HepG2 (cell line): ENCODE measurements around the gene GDAP2. TPM values are rescaled to one million over a fixed set of nuclear protein-coding genes. Genes with fewer than 3 reads are reported as not detected.

ENCODE experiments used
- ATAC-seq: fragments of 200-7000 bp; cut with Tn5 transposase; 3 replicates; pipeline ENCODE4 v1.9.1; 2020; ENCODE audit warnings: mild to moderate bottlenecking, moderate library complexity
- BruUV-seq: library from RNA; stranded (reverse); fragments of 400-500 nt; replicated peaks from 2 replicates; lab custom pipeline; 2021; lab: Mats Ljungman, UMichigan
- CTCF ChIA-PET: fragments of 300-600 bp; formaldehyde crosslinking; extraction: SDS; loops from one replicate; lab custom pipeline; 2021; ENCODE audit warnings: low total read pairs, inconsistent platforms, low intra/inter-chr PET ratio; lab: Yijun Ruan, JAX
- POLR2A ChIA-PET: fragments of 350-600 bp; sonication (Branson Sonifier 250); formaldehyde crosslinking; loops from one replicate; lab custom pipeline; 2020; ENCODE audit warnings: antibody characterized with exemption, inconsistent platforms; lab: Yijun Ruan, JAX
- DNase-seq: peaks from one replicate; pipeline ENCODE4 v3.0.0-alpha.2; 2015; ENCODE audit warnings: low spot score
- FAIRE-seq: peaks from 3 replicates; lab custom pipeline; 2011; peaks lifted over from hg19 to GRCh38; lab: Jason Lieb, UNC
- H2AFZ ChIP-seq: one replicate; pipeline ENCODE4 v1.6.1; 2011; ENCODE audit warnings: low read length, inconsistent platforms
- H3K27ac ChIP-seq: fragments of 300-600 bp; 3 replicates; pipeline ENCODE4 v1.8.0; 2011; ENCODE audit warnings: mixed run types, mild to moderate bottlenecking, mixed read lengths, low read length, inconsistent platforms; ENCODE audit not compliant: insufficient read depth; ENCODE audit errors: extremely low read length
- H3K27me3 ChIP-seq, 2 experiments: fragments of 200-600 bp in 1 of 2; 2 replicates in 1 of 2; 3 replicates in 1 of 2; pipeline versions ENCODE4 v1.6.0 to v1.8.0; 2011; ENCODE audit warnings: low read length in 2 of 2, mild to moderate bottlenecking in 2 of 2, moderate library complexity in 2 of 2, inconsistent platforms in 1 of 2; ENCODE audit not compliant: insufficient read depth in 2 of 2, control insufficient read depth in 1 of 2
- H3K36me3 ChIP-seq, 2 experiments: fragments of 200-600 bp in 1 of 2; replicated peaks in 1 of 2; 2 replicates in 1 of 2; 3 replicates in 1 of 2; pipeline versions ENCODE4 v1.5.1 to v1.8.0; 2011; ENCODE audit warnings: low read length in 2 of 2, inconsistent platforms in 1 of 2; ENCODE audit not compliant: insufficient read depth in 2 of 2, control insufficient read depth in 1 of 2
- H3K4me1 ChIP-seq: 2 replicates; pipeline ENCODE4 v1.5.1; 2012; ENCODE audit warnings: low read length, inconsistent platforms; ENCODE audit not compliant: insufficient read depth
- H3K4me2 ChIP-seq: 2 replicates; pipeline ENCODE4 v1.6.0; 2011; ENCODE audit warnings: low read depth, low read length, inconsistent platforms
- H3K4me3 ChIP-seq, 3 experiments: fragments of 200-600 bp in 1 of 3; sonication (generic), shearing (Covaris generic) in 1 of 3; replicated peaks in 1 of 3; 2 replicates each; pipeline ENCODE4 v1.5.1; 2011 to 2016; ENCODE audit warnings: low read length in 3 of 3, inconsistent platforms in 2 of 3, low read depth in 2 of 3, mild to moderate bottlenecking in 2 of 3, control low read depth in 1 of 3, mixed read lengths in 1 of 3; ENCODE audit not compliant: insufficient read depth in 1 of 3
- H3K79me2 ChIP-seq: one replicate; pipeline ENCODE4 v1.6.1; 2011; ENCODE audit warnings: low read length, inconsistent platforms; ENCODE audit not compliant: insufficient read depth
- H3K9ac ChIP-seq: 2 replicates; pipeline ENCODE4 v1.6.0; 2011; ENCODE audit warnings: mild to moderate bottlenecking, low read depth, low read length, inconsistent platforms; ENCODE audit not compliant: insufficient read depth
- H3K9me3 ChIP-seq: 2 replicates; pipeline ENCODE4 v1.5.1; 2012; ENCODE audit warnings: mild to moderate bottlenecking, low read length
- H4K20me1 ChIP-seq: 2 replicates; pipeline ENCODE4 v1.6.0; 2011; ENCODE audit warnings: inconsistent platforms, mild to moderate bottlenecking, low read length, moderate library complexity; ENCODE audit not compliant: insufficient read depth
- BHLHE40 ChIP-seq: IDR thresholded peaks from 2 replicates; pipeline ENCODE4 v1.6.1; 2011; ENCODE audit warnings: low read length, improper control_type of control experiment
- ETV5 ChIP-seq: IDR thresholded peaks from 2 replicates; pipeline ENCODE4 v1.6.1; 2018; ENCODE audit warnings: missing biosample characterization, missing genetic modification reagents, inconsistent platforms, borderline replicate concordance
- GMEB2 ChIP-seq: IDR thresholded peaks from 2 replicates; pipeline ENCODE4 v1.6.1; 2016; ENCODE audit warnings: missing biosample characterization, missing genetic modification reagents, low read depth
- GPBP1L1 ChIP-seq: sonication (generic); formaldehyde crosslinking; IDR thresholded peaks from 2 replicates; pipeline ENCODE4 v1.5.0; 2020; ENCODE audit warnings: mild to moderate bottlenecking, missing genetic modification reagents
- HDAC2 ChIP-seq: sonication (generic); formaldehyde crosslinking; IDR thresholded peaks from 2 replicates; pipeline ENCODE4 v1.4.0; 2020; ENCODE audit warnings: missing genetic modification reagents
- PHF5A ChIP-seq: IDR thresholded peaks from one replicate; pipeline ENCODE4 v1.6.1; 2018; ENCODE audit warnings: low read depth, missing genetic modification reagents; ENCODE audit not compliant: unreplicated experiment
- RAD21 ChIP-seq: fragments of 450-650 bp; formaldehyde crosslinking; IDR thresholded peaks from 2 replicates; pipeline ENCODE4 v1.5.0; 2020; ENCODE audit warnings: mild to moderate bottlenecking
- REPIN1 ChIP-seq: sonication (generic); formaldehyde crosslinking; IDR thresholded peaks from 2 replicates; pipeline ENCODE4 v1.8.0; 2022; ENCODE audit warnings: missing genetic modification reagents, low read depth, mild to moderate bottlenecking, borderline replicate concordance
- SRF ChIP-seq: IDR thresholded peaks from 2 replicates; pipeline ENCODE4 v1.6.1; 2011; ENCODE audit warnings: mild to moderate bottlenecking, low read depth, low read length, moderate library complexity
- ZBTB2 ChIP-seq: sonication (generic); formaldehyde crosslinking; IDR thresholded peaks from 2 replicates; pipeline ENCODE4 v1.8.0; 2022; ENCODE audit warnings: low read depth, missing genetic modification reagents
- ZBTB26 ChIP-seq: IDR thresholded peaks from 2 replicates; pipeline ENCODE4 v1.6.1; 2016; ENCODE audit warnings: missing compliant biosample characterization, missing genetic modification reagents, borderline replicate concordance
- ZBTB33 ChIP-seq: sonication (generic); formaldehyde crosslinking; IDR thresholded peaks from 2 replicates; pipeline ENCODE4 v1.4.0; 2020; ENCODE audit warnings: missing genetic modification reagents
- ZNF124 ChIP-seq: sonication (generic); formaldehyde crosslinking; IDR thresholded peaks from 2 replicates; pipeline ENCODE4 v1.4.0; 2020; ENCODE audit warnings: missing genetic modification reagents
- ZNF33B ChIP-seq: sonication (generic); formaldehyde crosslinking; IDR thresholded peaks from 2 replicates; pipeline ENCODE4 v1.5.1; 2020; ENCODE audit warnings: mild to moderate bottlenecking, missing genetic modification reagents
- ZNF431 ChIP-seq: sonication (generic); formaldehyde crosslinking; IDR thresholded peaks from 2 replicates; pipeline ENCODE4 v1.9.0; 2022; ENCODE audit warnings: missing genetic modification reagents, low read depth, mild to moderate bottlenecking, borderline replicate concordance
- ZNF460 ChIP-seq: sonication (generic); formaldehyde crosslinking; IDR thresholded peaks from 2 replicates; pipeline ENCODE4 v1.5.1; 2020; ENCODE audit warnings: missing genetic modification reagents, mild to moderate bottlenecking, borderline replicate concordance
- ZNF761 ChIP-seq: sonication (generic); formaldehyde crosslinking; conservative IDR thresholded peaks from 2 replicates; pipeline ENCODE4 v1.4.0; 2020; ENCODE audit warnings: mild to moderate bottlenecking, missing genetic modification reagents
- ZZZ3 ChIP-seq: sonication (generic); formaldehyde crosslinking; IDR thresholded peaks from 2 replicates; pipeline ENCODE4 v1.4.0; 2020; ENCODE audit warnings: missing genetic modification reagents, mild to moderate bottlenecking, borderline replicate concordance
- WGBS: methylation state at CpG from one replicate; pipeline ENCODE4 v1.1.6; 2017; ENCODE audit warnings: low lambda C conversion rate; 5-methylcytosine and 5-hydroxymethylcytosine counted together
- in situ Hi-C: cut with HindIII; loops from 2 replicates; pipeline ENCODE4 v1.10.0; 2017; ENCODE audit warnings: low pct_unique_long_range_greater_than_20kb; ENCODE audit not compliant: extremely low pct_ligation_motif_present
- intact Hi-C: fragments of 100-400 bp; cut with micrococcal nuclease; formaldehyde crosslinking; loops from one replicate; pipeline ENCODE4 v1.10.0; 2022; ENCODE audit not compliant: unreplicated experiment
- polyA plus RNA-seq, 8 experiments: library from polyadenylated mRNA; depleted of rRNA in 3 of 8; stranded (reverse) in 7 of 8; unstranded in 1 of 8; fragments of >200 nt; fragmentation: Illumina TruSeq in 4 of 8; extraction: Trizol in 4 of 8; gene quantifications; 2 replicates each; pipeline versions ENCODE4 v1.2.1 to v1.2.3, GENCODE V29; 2011 to 2016; ENCODE audit warnings: low read depth in 4 of 8, missing spikeins in 1 of 8, mixed read lengths in 1 of 8; ENCODE audit not compliant: insufficient read depth in 1 of 8
- total RNA-seq, 5 experiments: library from RNA; depleted of rRNA; stranded (reverse); fragments of >200 nt; fragmentation: Illumina TruSeq; extraction: Trizol; gene quantifications; 2 replicates each; pipeline ENCODE4 v1.2.3, GENCODE V29; 2016; ENCODE audit warnings: low read depth in 1 of 5

GDAP2 gene
- total and polyA plus RNA-seq, 2 of the 13 experiments (the other 11 are each of a cell fraction or from before 2014, with no cell fraction given), result 11.4 to 23.2 TPM

- Histone ChIP-seq H3K27me3 (no peaks in the 10 kb centered on the region), H3K9ac (no peak overlapping the region), H3K4me3 (no peak overlapping the region), H3K4me2 (no peak overlapping the region), H3K4me1 (no peaks in the 10 kb centered on the region), H3K79me2 (no peaks in the 10 kb centered on the region), H3K27ac (no peak overlapping the region), H2AFZ (no peak overlapping the region), H3K9me3 (no peaks in the 10 kb centered on the region), H3K36me3 (no peaks in the 10 kb centered on the region), H4K20me1 (no peaks in the 10 kb centered on the region)
- DNase-seq (no peak), ATAC-seq (no peak), FAIRE-seq (no peak)
- WGBS, result 80% methylated on average over 1 of the region's 1 CpG
- in situ Hi-C loops, result no loop called here
- ChIA-PET CTCF (no interaction called here), POLR2A (no interaction called here)
- BruUV-seq, result no TSS peak
- intact Hi-C loops, result no loop called here
- TF ChIP-seq ZBTB33 (CRISPR knock-in tag) (no peak), ZBTB2 (CRISPR knock-in tag) (no peak), ZNF761 (no peak), REPIN1 (CRISPR knock-in tag) (no peak), ZNF124 (CRISPR knock-in tag) (no peak), SRF (no peak), PHF5A (CRISPR knock-in tag) (no peak), BHLHE40 (no peak), ZNF33B (CRISPR knock-in tag) (no peak), HDAC2 (CRISPR knock-in tag) (no peak), ZNF460 (CRISPR knock-in tag) (no peak), ZZZ3 (CRISPR knock-in tag) (no peak), ZBTB26 (CRISPR knock-in tag) (no peak), ETV5 (CRISPR knock-in tag) (no peak), ZNF431 (CRISPR knock-in tag) (no peak), GPBP1L1 (no peak), RAD21 (CRISPR knock-in tag) (no peak), GMEB2 (no peak)
- TF ChIP-seq, all 625 proteins: peak for 0
These were observed 93.4 kb downstream of the GDAP2 start for GRCh38 chr1:117836069-117836468.
